Activated CD4-positive, alpha-beta T cell treated with anti-CD3 and anti-CD28 coated beads, Interleukin-2, amount 10 ng/mL, durations not matched to agents 24 days and 14 days (primary cell): Measurements from ENCODE around the gene PANK1. TPM values are rescaled to one million over a fixed set of nuclear protein-coding genes. Genes with fewer than 3 reads are reported as not detected.

Experiments used
- DNase-seq: peaks from one replicate; pipeline ENCODE4 v3.0.0; 2022
- H3K27ac Mint-ChIP-seq: one replicate; pipeline ENCODE4 v1.8.0; 2022; ENCODE audit warnings: mild to moderate bottlenecking, mixed read lengths
- H3K27me3 Mint-ChIP-seq: one replicate; pipeline ENCODE4 v1.8.0; 2022; ENCODE audit warnings: mixed read lengths
- H3K36me3 Mint-ChIP-seq: one replicate; pipeline ENCODE4 v1.8.0; 2022; ENCODE audit warnings: low read depth, mild to moderate bottlenecking, mixed read lengths
- H3K4me1 Mint-ChIP-seq: one replicate; pipeline ENCODE4 v1.8.0; 2021; ENCODE audit warnings: mixed read lengths
- H3K4me3 Mint-ChIP-seq: one replicate; pipeline ENCODE4 v1.8.0; 2022; ENCODE audit warnings: mild to moderate bottlenecking, moderate library complexity, mixed read lengths
- H3K9me3 Mint-ChIP-seq: one replicate; pipeline ENCODE4 v1.8.0; 2021; ENCODE audit warnings: mixed read lengths
- intact Hi-C: fragments of 100-400 bp; cut with micrococcal nuclease; formaldehyde crosslinking; loops from one replicate; pipeline ENCODE4 v1.15.1; 2023
- total RNA-seq: library from RNA; stranded (reverse); gene quantifications from 2 replicates; pipeline ENCODE4 v1.2.3, GENCODE V29; 2022

PANK1 gene
- total RNA-seq, result 4.8 and 4.9 TPM in 2 replicates

- peaks cover 2% of the 10 kb centered on the region for H3K36me3 Mint-ChIP-seq
- no peaks in the 10 kb centered on the region for H3K9me3 Mint-ChIP-seq
- peak; percentile 94 for DNase-seq
- no peak within 1 kb of the TSS for H3K4me3 Mint-ChIP-seq
- intact Hi-C loops, result loop anchor here (1.0 to 5.0 kb wide), 4 partner anchors 34 to 1227 kb away; partner anchors contain the start of genes KIF20B and RPP30
- peaks cover 10% of the 10 kb centered on the region for H3K4me1 Mint-ChIP-seq
- H3K27ac Mint-ChIP-seq, result peak within 1 kb of the TSS; percentile 92
- peaks cover 21% of the 10 kb centered on the region for H3K27me3 Mint-ChIP-seq
These were observed at the start of gene PANK1 for GRCh38 chr10:89644967-89645741. Gene PANK1, minus strand, starts transcription at chr10:89645242. Its CDS starts 351 bp downstream, at chr10:89644891.

- Mint-ChIP-seq H3K27ac (no peak overlapping the region), H3K36me3 (no peaks in the 10 kb centered on the region), H3K9me3 (no peaks in the 10 kb centered on the region), H3K4me1 (no peaks in the 10 kb centered on the region), H3K4me3 (no peak overlapping the region), H3K27me3 (peaks cover 16% of the 10 kb centered on the region)
- intact Hi-C loops, result no loop called here
- DNase-seq, result no peak
These were observed 48.1 kb upstream of the PANK1 start for GRCh38 chr10:89693176-89693575.

- no peak overlapping the region for H3K4me3 Mint-ChIP-seq
- intact Hi-C loops, result no loop called here
- peaks cover 21% of the 10 kb centered on the region for H3K27me3 Mint-ChIP-seq
- H3K27ac Mint-ChIP-seq, result no peak overlapping the region
- H3K9me3 Mint-ChIP-seq, result no peaks in the 10 kb centered on the region
- no peaks in the 10 kb centered on the region for H3K36me3 Mint-ChIP-seq
- no peak for DNase-seq
- no peaks in the 10 kb centered on the region for H3K4me1 Mint-ChIP-seq
These were observed 47.4 kb upstream of the PANK1 start for GRCh38 chr10:89692416-89692815.

GRCh38 chr10:89690027-89690426 is 45.0 kb upstream of the PANK1 start:
- no peaks in the 10 kb centered on the region for H3K9me3 Mint-ChIP-seq
- H3K4me3 Mint-ChIP-seq, result no peak overlapping the region
- peaks cover 29% of the 10 kb centered on the region for H3K27me3 Mint-ChIP-seq
- intact Hi-C loops, result no loop called here
- no peak overlapping the region for H3K27ac Mint-ChIP-seq
- no peak for DNase-seq
- H3K4me1 Mint-ChIP-seq, result no peaks in the 10 kb centered on the region
- no peaks in the 10 kb centered on the region for H3K36me3 Mint-ChIP-seq

GRCh38 chr10:89685936-89686335 is 40.9 kb upstream of the PANK1 start:
- intact Hi-C loops, result no loop called here
- no peak overlapping the region for H3K27ac Mint-ChIP-seq
- H3K27me3 Mint-ChIP-seq, result peaks cover 31% of the 10 kb centered on the region
- no peaks in the 10 kb centered on the region for H3K4me1 Mint-ChIP-seq
- no peaks in the 10 kb centered on the region for H3K9me3 Mint-ChIP-seq
- H3K36me3 Mint-ChIP-seq, result no peaks in the 10 kb centered on the region
- DNase-seq, result no peak
- H3K4me3 Mint-ChIP-seq, result no peak overlapping the region

- no peak overlapping the region for H3K27ac Mint-ChIP-seq
- no peaks in the 10 kb centered on the region for H3K9me3 Mint-ChIP-seq
- peaks cover 37% of the 10 kb centered on the region for H3K27me3 Mint-ChIP-seq
- intact Hi-C loops, result no loop called here
- H3K4me3 Mint-ChIP-seq, result no peak overlapping the region
- no peak for DNase-seq
- no peaks in the 10 kb centered on the region for H3K4me1 Mint-ChIP-seq
- H3K36me3 Mint-ChIP-seq, result no peaks in the 10 kb centered on the region
These were observed 39.6 kb upstream of the PANK1 start for GRCh38 chr10:89684604-89685003.

- Mint-ChIP-seq H3K27ac (no peak overlapping the region), H3K4me1 (no peaks in the 10 kb centered on the region), H3K36me3 (no peaks in the 10 kb centered on the region), H3K9me3 (no peaks in the 10 kb centered on the region), H3K27me3 (peaks cover 37% of the 10 kb centered on the region), H3K4me3 (no peak overlapping the region)
- no peak for DNase-seq
- intact Hi-C loops, result no loop called here
These were observed 38.8 kb upstream of the PANK1 start for GRCh38 chr10:89683883-89684282.

GRCh38 chr10:89679986-89680385 is 34.9 kb upstream of the PANK1 start:
- Mint-ChIP-seq H3K4me3 (no peak overlapping the region), H3K36me3 (no peaks in the 10 kb centered on the region), H3K27ac (no peak overlapping the region), H3K9me3 (no peaks in the 10 kb centered on the region), H3K27me3 (peaks cover 32% of the 10 kb centered on the region), H3K4me1 (no peaks in the 10 kb centered on the region)
- DNase-seq, result no peak
- intact Hi-C loops, result no loop called here

- intact Hi-C loops, result no loop called here
- DNase-seq, result no peak
- no peaks in the 10 kb centered on the region for H3K9me3 Mint-ChIP-seq
- no peak overlapping the region for H3K27ac Mint-ChIP-seq
- no peak overlapping the region for H3K4me3 Mint-ChIP-seq
- H3K4me1 Mint-ChIP-seq, result no peaks in the 10 kb centered on the region
- no peaks in the 10 kb centered on the region for H3K36me3 Mint-ChIP-seq
- H3K27me3 Mint-ChIP-seq, result peaks cover 24% of the 10 kb centered on the region
These were observed 32.3 kb upstream of the PANK1 start for GRCh38 chr10:89677341-89677740.

- Mint-ChIP-seq H3K27me3 (peaks cover 28% of the 10 kb centered on the region), H3K9me3 (no peaks in the 10 kb centered on the region), H3K36me3 (no peaks in the 10 kb centered on the region), H3K4me3 (no peak overlapping the region), H3K27ac (no peak overlapping the region), H3K4me1 (no peaks in the 10 kb centered on the region)
- intact Hi-C loops, result no loop called here
- no peak for DNase-seq
These were observed 25.9 kb upstream of the PANK1 start for GRCh38 chr10:89670926-89671325.

GRCh38 chr10:89669985-89670384 is 24.9 kb upstream of the PANK1 start:
- DNase-seq, result no peak
- Mint-ChIP-seq H3K4me3 (no peak overlapping the region), H3K27ac (no peak overlapping the region), H3K36me3 (no peaks in the 10 kb centered on the region), H3K9me3 (no peaks in the 10 kb centered on the region), H3K27me3 (peaks cover 29% of the 10 kb centered on the region), H3K4me1 (no peaks in the 10 kb centered on the region)
- intact Hi-C loops, result no loop called here

GRCh38 chr10:89668386-89669071 is 23.5 kb upstream of the PANK1 start:
- no peaks in the 10 kb centered on the region for H3K36me3 Mint-ChIP-seq
- H3K4me1 Mint-ChIP-seq, result no peaks in the 10 kb centered on the region
- no peak for DNase-seq
- no peaks in the 10 kb centered on the region for H3K9me3 Mint-ChIP-seq
- no peak overlapping the region for H3K27ac Mint-ChIP-seq
- no peak overlapping the region for H3K4me3 Mint-ChIP-seq
- intact Hi-C loops, result no loop called here
- peaks cover 32% of the 10 kb centered on the region for H3K27me3 Mint-ChIP-seq

- no peak overlapping the region for H3K4me3 Mint-ChIP-seq
- no peak for DNase-seq
- no peaks in the 10 kb centered on the region for H3K36me3 Mint-ChIP-seq
- intact Hi-C loops, result no loop called here
- peaks cover 41% of the 10 kb centered on the region for H3K27me3 Mint-ChIP-seq
- H3K27ac Mint-ChIP-seq, result no peak overlapping the region
- H3K4me1 Mint-ChIP-seq, result no peaks in the 10 kb centered on the region
- H3K9me3 Mint-ChIP-seq, result no peaks in the 10 kb centered on the region
These were observed 21.1 kb upstream of the PANK1 start for GRCh38 chr10:89666138-89666537.

- H3K27ac Mint-ChIP-seq, result no peak overlapping the region
- intact Hi-C loops, result no loop called here
- no peaks in the 10 kb centered on the region for H3K9me3 Mint-ChIP-seq
- no peak overlapping the region for H3K4me3 Mint-ChIP-seq
- H3K27me3 Mint-ChIP-seq, result peaks cover 38% of the 10 kb centered on the region
- H3K36me3 Mint-ChIP-seq, result no peaks in the 10 kb centered on the region
- no peaks in the 10 kb centered on the region for H3K4me1 Mint-ChIP-seq
- DNase-seq, result no peak
These were observed 20.3 kb upstream of the PANK1 start for GRCh38 chr10:89665302-89665701.
